PFSK-1 (cell line): ENCODE data around the gene CERS6.

Experiments
- FOXP2 ChIP-seq: optimal IDR thresholded peaks from 2 replicates; pipeline ENCODE3; 2011; ENCODE audit warnings: borderline replicate concordance, control low read depth, inconsistent platforms; ENCODE audit not compliant: insufficient read depth; ENCODE audit errors: extremely low read length, extremely low read depth
- POLR2AphosphoS5 ChIP-seq: IDR thresholded peaks from 2 replicates; pipeline ENCODE4 v1.6.1; 2012; ENCODE audit warnings: low read depth, mild to moderate bottlenecking, control low read depth, low read length, moderate library complexity
- SIN3A ChIP-seq: IDR thresholded peaks from 2 replicates; pipeline ENCODE4 v1.6.1; 2012; ENCODE audit warnings: mild to moderate bottlenecking, low read length, moderate library complexity, borderline replicate concordance; ENCODE audit not compliant: insufficient read depth
- TAF1 ChIP-seq: IDR thresholded peaks from 2 replicates; pipeline ENCODE4 v1.6.1; 2012; ENCODE audit warnings: low read length, control low read depth, borderline replicate concordance; ENCODE audit not compliant: insufficient read depth
- TF ChIP-seq, protein P1 (sequence below), 2 experiments: IDR thresholded peaks; 2 replicates each; pipeline versions ENCODE4 v1.6.1 to v1.8.0; 2011 to 2012; ENCODE audit warnings: low read depth in 2 of 2, low read length in 2 of 2, control low read depth in 1 of 2, inconsistent platforms in 1 of 2, mild to moderate bottlenecking in 1 of 2, moderate library complexity in 1 of 2; ENCODE audit not compliant: insufficient read depth in 1 of 2

The CERS6 gene

DNA sequence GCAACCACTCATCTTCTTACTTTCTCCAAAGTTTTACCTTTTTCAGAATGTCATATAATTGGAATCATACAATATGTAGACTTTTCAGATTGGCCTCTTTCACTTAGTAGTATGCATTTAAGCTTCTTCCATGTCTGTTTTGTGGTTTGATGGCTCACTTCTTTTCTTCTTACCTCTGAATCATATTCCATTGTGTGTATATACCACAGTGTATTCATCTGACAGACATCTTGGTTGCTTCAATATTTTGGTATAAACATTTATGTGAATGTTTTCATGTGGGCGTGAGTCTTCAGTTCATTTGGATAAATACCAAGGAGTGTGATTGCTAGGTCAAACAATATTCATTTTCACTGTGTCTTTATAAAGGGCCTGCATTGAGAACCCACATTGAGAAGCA is 210.3 kb downstream of the CERS6 start:
- TF ChIP-seq, protein P1, sequence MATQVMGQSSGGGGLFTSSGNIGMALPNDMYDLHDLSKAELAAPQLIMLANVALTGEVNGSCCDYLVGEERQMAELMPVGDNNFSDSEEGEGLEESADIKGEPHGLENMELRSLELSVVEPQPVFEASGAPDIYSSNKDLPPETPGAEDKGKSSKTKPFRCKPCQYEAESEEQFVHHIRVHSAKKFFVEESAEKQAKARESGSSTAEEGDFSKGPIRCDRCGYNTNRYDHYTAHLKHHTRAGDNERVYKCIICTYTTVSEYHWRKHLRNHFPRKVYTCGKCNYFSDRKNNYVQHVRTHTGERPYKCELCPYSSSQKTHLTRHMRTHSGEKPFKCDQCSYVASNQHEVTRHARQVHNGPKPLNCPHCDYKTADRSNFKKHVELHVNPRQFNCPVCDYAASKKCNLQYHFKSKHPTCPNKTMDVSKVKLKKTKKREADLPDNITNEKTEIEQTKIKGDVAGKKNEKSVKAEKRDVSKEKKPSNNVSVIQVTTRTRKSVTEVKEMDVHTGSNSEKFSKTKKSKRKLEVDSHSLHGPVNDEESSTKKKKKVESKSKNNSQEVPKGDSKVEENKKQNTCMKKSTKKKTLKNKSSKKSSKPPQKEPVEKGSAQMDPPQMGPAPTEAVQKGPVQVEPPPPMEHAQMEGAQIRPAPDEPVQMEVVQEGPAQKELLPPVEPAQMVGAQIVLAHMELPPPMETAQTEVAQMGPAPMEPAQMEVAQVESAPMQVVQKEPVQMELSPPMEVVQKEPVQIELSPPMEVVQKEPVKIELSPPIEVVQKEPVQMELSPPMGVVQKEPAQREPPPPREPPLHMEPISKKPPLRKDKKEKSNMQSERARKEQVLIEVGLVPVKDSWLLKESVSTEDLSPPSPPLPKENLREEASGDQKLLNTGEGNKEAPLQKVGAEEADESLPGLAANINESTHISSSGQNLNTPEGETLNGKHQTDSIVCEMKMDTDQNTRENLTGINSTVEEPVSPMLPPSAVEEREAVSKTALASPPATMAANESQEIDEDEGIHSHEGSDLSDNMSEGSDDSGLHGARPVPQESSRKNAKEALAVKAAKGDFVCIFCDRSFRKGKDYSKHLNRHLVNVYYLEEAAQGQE (IDR thresholded peaks at IDR 0.05; ENCODE audit: insufficient read depth in 1 of 2, low read depth in 2 of 2, low read length in 2 of 2), result no peak
- no peak for TF ChIP-seq POLR2AphosphoS5
- TF ChIP-seq TAF1, result no peak
- no peak for TF ChIP-seq SIN3A
- TF ChIP-seq FOXP2, result no peak

DNA sequence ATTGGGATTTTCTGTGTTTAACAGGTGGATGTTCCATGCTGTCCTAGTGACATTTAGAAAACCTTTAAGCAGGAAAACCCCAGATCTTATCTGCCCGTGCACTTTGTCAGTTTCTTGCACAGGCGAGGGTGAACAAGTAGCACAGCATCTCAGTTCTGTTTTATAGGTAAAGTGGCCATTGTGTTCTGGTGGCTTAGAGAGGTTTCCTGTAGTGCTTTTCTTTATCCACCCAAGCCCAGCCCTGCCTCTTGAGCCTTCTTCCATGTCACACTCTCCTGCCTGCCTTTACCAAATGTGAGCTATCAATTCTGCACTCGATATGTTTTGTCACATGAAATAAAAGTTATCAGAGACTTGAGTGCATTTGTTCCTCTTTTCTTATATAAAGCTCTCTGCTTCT is 211.1 kb downstream of the CERS6 start:
- no peak for TF ChIP-seq TAF1
- no peak for TF ChIP-seq FOXP2
- no peak for TF ChIP-seq SIN3A
- no peak for TF ChIP-seq POLR2AphosphoS5
- TF ChIP-seq, protein P1 (IDR thresholded peaks at IDR 0.05; ENCODE audit: insufficient read depth in 1 of 2, low read depth in 2 of 2, low read length in 2 of 2), result no peak

DNA sequence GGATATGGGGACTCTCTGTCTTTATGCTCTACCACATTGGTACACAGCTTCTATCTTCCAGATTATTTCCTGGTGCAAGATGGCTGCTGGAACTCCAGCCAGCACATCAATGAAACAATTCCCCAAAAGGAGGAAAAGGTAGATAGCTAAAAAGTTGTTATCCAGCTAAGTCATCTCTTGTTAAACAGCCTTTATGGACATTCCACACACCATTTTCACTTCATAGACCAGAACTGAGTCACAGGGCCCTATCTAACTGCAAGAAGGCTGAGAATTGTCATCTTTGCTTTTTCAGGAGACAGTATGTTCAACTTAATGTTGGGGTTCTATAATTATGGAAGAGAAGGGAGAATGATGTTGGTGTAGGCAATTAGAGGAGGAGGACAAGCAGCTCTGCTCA is 213.1 kb downstream of the CERS6 start:
- TF ChIP-seq SIN3A (no peak), TAF1 (no peak), POLR2AphosphoS5 (no peak), FOXP2 (no peak)
- TF ChIP-seq, protein P1 (IDR thresholded peaks at IDR 0.05; ENCODE audit: insufficient read depth in 1 of 2, low read depth in 2 of 2, low read length in 2 of 2), result no peak

DNA sequence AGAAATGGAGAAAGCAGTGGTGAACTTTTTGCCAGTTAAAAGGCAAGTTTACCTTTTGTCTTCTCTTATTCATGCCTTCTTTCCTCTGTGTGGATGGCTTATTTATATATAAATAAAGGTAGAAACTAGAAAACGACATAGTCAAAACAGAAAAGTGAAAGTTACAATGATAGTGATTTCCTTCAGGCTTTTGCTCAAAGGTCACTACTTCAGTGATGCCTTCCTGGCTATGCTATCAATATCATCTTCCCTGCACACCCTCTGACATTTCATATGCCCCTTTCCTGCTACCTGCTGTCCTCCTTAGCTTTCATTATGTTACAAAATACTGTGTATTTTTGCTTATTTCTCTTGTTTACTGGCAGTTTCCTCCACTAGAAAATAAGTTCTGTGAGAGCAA is 214.4 kb downstream of the CERS6 start:
- TF ChIP-seq FOXP2 (no peak), POLR2AphosphoS5 (no peak), TAF1 (no peak)
- TF ChIP-seq, protein P1 (IDR thresholded peaks at IDR 0.05; ENCODE audit: insufficient read depth in 1 of 2, low read depth in 2 of 2, low read length in 2 of 2), result no peak

DNA sequence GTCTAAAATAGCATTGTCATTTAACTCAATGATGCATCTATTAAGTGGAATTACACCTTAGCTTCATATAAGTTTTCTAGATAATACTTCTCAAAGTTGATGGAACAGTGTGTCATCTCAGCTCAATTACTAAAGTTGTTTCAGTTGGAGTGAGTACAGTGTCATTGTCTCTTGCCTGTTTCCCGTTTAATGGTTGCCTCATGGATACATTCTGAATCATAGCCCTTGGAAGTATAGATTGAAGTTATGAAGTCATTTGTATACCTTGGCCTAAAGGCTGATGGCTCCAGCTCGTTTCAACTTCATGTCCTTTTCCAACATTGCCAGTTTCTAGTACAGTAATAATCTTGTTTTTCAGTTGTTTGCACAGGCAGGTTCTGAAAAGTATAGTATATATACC is 215.9 kb downstream of the CERS6 start:
- TF ChIP-seq POLR2AphosphoS5, result no peak
- TF ChIP-seq, protein P1 (IDR thresholded peaks at IDR 0.05; ENCODE audit: insufficient read depth in 1 of 2, low read depth in 2 of 2, low read length in 2 of 2), result no peak
- TF ChIP-seq TAF1, result no peak
